Measurements from ENCODE around the gene SF3A1.

DNA sequence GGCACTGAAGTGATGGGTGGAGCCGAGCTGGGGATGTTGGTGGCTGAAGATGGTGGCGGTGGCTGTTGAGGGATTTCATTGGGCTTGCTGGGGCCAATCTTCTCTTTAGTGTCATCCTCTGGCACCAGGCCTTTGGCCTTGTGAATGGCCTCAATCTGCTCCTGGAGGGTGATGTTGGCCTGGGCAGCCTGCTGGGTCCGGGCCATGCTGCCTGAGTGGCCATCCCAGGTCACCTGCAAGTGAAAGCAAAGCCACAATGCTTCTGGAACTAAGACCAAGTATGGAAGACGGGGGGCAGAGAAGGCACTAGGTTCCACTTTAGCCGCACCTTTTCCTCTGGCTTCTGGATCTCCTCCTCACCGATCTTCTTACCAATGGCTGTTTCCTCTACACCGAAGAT is 17.9 kb downstream of the SF3A1 start:
- TF ChIP-seq, protein P1, sequence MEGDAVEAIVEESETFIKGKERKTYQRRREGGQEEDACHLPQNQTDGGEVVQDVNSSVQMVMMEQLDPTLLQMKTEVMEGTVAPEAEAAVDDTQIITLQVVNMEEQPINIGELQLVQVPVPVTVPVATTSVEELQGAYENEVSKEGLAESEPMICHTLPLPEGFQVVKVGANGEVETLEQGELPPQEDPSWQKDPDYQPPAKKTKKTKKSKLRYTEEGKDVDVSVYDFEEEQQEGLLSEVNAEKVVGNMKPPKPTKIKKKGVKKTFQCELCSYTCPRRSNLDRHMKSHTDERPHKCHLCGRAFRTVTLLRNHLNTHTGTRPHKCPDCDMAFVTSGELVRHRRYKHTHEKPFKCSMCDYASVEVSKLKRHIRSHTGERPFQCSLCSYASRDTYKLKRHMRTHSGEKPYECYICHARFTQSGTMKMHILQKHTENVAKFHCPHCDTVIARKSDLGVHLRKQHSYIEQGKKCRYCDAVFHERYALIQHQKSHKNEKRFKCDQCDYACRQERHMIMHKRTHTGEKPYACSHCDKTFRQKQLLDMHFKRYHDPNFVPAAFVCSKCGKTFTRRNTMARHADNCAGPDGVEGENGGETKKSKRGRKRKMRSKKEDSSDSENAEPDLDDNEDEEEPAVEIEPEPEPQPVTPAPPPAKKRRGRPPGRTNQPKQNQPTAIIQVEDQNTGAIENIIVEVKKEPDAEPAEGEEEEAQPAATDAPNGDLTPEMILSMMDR (IDR thresholded peaks at IDR 0.05): no peak
- TF ChIP-seq POLR2A (IDR thresholded peaks at IDR 0.05): no peak

All from uterus (tissue), 2 donors.